Measurements from ENCODE around the gene MKX. TPM values are rescaled to one million over a fixed set of nuclear protein-coding genes. Genes with fewer than 3 reads are reported as not detected.

Gene MKX
- total RNA-seq, 1 donor from 2014 or later = 0.31 TPM

GRCh38 chr10:27659786-27660185, 85.8 kb downstream of the MKX start:
- Mint-ChIP-seq H3K9me3 (ENCODE audit: low read depth) (no peaks in the 10 kb centered on the region), H3K27me3 (peaks cover 10% of the 10 kb centered on the region), H3K27ac (no peak overlapping the region), H3K4me1 (ENCODE audit: low read depth) (peaks cover 5% of the 10 kb centered on the region), H3K4me3 (ENCODE audit: low read depth) (no peak overlapping the region), H3K36me3 (ENCODE audit: insufficient read depth) (no peaks in the 10 kb centered on the region)
- TF ChIP-seq CTCF (IDR thresholded peaks at IDR 0.05; ENCODE audit: unreplicated experiment) = no peak
- DNase-seq (ENCODE audit: low spot score, unreplicated experiment) = no peak

GRCh38 chr10:27658788-27659187, 86.8 kb downstream of the MKX start:
- Mint-ChIP-seq H3K27ac (no peak overlapping the region), H3K36me3 (ENCODE audit: insufficient read depth) (no peaks in the 10 kb centered on the region), H3K4me3 (ENCODE audit: low read depth) (no peak overlapping the region), H3K9me3 (ENCODE audit: low read depth) (no peaks in the 10 kb centered on the region), H3K4me1 (ENCODE audit: low read depth) (peaks cover 5% of the 10 kb centered on the region), H3K27me3 (peaks cover 5% of the 10 kb centered on the region)
- no peak for TF ChIP-seq CTCF (IDR thresholded peaks at IDR 0.05; ENCODE audit: unreplicated experiment)
- no peak for DNase-seq (ENCODE audit: low spot score, unreplicated experiment)

GRCh38 chr10:27655296-27655695, 90.3 kb downstream of the MKX start:
- Mint-ChIP-seq H3K4me1 (ENCODE audit: low read depth) (peaks cover 1% of the 10 kb centered on the region), H3K9me3 (ENCODE audit: low read depth) (peaks cover 6% of the 10 kb centered on the region), H3K4me3 (ENCODE audit: low read depth) (no peak overlapping the region), H3K27ac (no peak overlapping the region), H3K27me3 (peaks cover 10% of the 10 kb centered on the region), H3K36me3 (ENCODE audit: insufficient read depth) (no peaks in the 10 kb centered on the region)
- TF ChIP-seq CTCF (IDR thresholded peaks at IDR 0.05; ENCODE audit: unreplicated experiment) = no peak
- no peak for DNase-seq (ENCODE audit: low spot score, unreplicated experiment)

DNA sequence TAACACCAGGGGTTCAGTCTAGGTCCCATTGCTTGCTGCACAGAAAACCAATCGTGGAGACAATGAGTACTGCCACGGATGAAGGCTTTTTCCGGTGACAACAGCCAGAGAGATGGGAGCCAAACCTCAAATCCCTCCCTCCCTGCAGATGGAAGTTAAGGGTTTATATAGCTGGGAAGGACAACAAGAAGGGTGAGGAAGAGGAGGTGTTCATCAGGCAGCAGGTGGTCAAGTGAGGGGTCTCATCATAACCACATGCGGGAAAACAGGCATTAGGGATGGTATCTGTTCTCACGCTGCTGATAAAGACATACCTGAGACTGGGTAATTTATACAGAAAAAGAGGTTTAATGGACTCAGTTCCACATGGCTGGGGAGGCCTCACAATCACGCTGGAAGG, 91.3 kb downstream of the MKX start:
- DNase-seq (ENCODE audit: low spot score, unreplicated experiment) = no peak
- Mint-ChIP-seq H3K27me3 (peaks cover 10% of the 10 kb centered on the region), H3K36me3 (ENCODE audit: insufficient read depth) (no peaks in the 10 kb centered on the region), H3K4me3 (ENCODE audit: low read depth) (no peak overlapping the region), H3K9me3 (ENCODE audit: low read depth) (peaks cover 6% of the 10 kb centered on the region), H3K27ac (no peak overlapping the region), H3K4me1 (ENCODE audit: low read depth) (peaks cover 1% of the 10 kb centered on the region)
- TF ChIP-seq CTCF (IDR thresholded peaks at IDR 0.05; ENCODE audit: unreplicated experiment) = no peak

GRCh38 chr10:27646604-27647175, 98.9 kb downstream of the MKX start:
- peaks cover 7% of the 10 kb centered on the region for H3K9me3 Mint-ChIP-seq (ENCODE audit: low read depth)
- H3K4me1 Mint-ChIP-seq (ENCODE audit: low read depth) = no peaks in the 10 kb centered on the region
- no peaks in the 10 kb centered on the region for H3K27me3 Mint-ChIP-seq
- no peaks in the 10 kb centered on the region for H3K36me3 Mint-ChIP-seq (ENCODE audit: insufficient read depth)
- TF ChIP-seq CTCF (IDR thresholded peaks at IDR 0.05; ENCODE audit: unreplicated experiment) = no peak
- DNase-seq (ENCODE audit: low spot score, unreplicated experiment) = no peak
- H3K27ac Mint-ChIP-seq = no peak overlapping the region
- H3K4me3 Mint-ChIP-seq (ENCODE audit: low read depth) = no peak overlapping the region
